Measurements from ENCODE around the gene KIF19.
A peak's percentile ranks its signal among the peaks of the same experiment; 100 is the strongest.

KIF19 gene

GRCh38 chr17:74362810-74363498 lies 36.9 kb downstream of the KIF19 start:
- no peak for TF ChIP-seq CTCF (IDR thresholded peaks at IDR 0.05; ENCODE audit: extremely low read depth, missing control alignments)
- no peak for DNase-seq (ENCODE audit: low spot score)

- TF ChIP-seq CTCF (IDR thresholded peaks at IDR 0.05; ENCODE audit: extremely low read depth, missing control alignments), result no peak
- DNase-seq (ENCODE audit: low spot score), result no peak
Observed at GRCh38 chr17:74367206-74367605, 41.2 kb downstream of the KIF19 start, which contains the start of gene GPR142. TSS of gene GPR142 (plus strand) at chr17:74367506. CDS start at chr17:74369541, 2,035 bp downstream.

- peak; percentile 87 for DNase-seq (ENCODE audit: low spot score)
- peak; percentile 91 for TF ChIP-seq CTCF (IDR thresholded peaks at IDR 0.05; ENCODE audit: extremely low read depth, missing control alignments)
Observed at GRCh38 chr17:74368341-74369081, 42.5 kb downstream of the KIF19 start.

- peak; percentile 66 for DNase-seq (ENCODE audit: low spot score)
- no peak for TF ChIP-seq CTCF (IDR thresholded peaks at IDR 0.05; ENCODE audit: extremely low read depth, missing control alignments)
Observed at GRCh38 chr17:74369221-74369620, 43.2 kb downstream of the KIF19 start.

GRCh38 chr17:74369665-74370490 lies 43.9 kb downstream of the KIF19 start:
- DNase-seq (ENCODE audit: low spot score), result no peak
- TF ChIP-seq CTCF (IDR thresholded peaks at IDR 0.05; ENCODE audit: extremely low read depth, missing control alignments), result no peak

GRCh38 chr17:74371653-74372147 lies 45.7 kb downstream of the KIF19 start:
- no peak for TF ChIP-seq CTCF (IDR thresholded peaks at IDR 0.05; ENCODE audit: extremely low read depth, missing control alignments)
- DNase-seq (ENCODE audit: low spot score), result no peak

All from GM20000 (cell line).